TTC549 (cell line): Measurements from ENCODE around the gene ABCC3.

Experiments used
- FAIRE-seq: peaks from 2 replicates; lab custom pipeline; 2012; peaks lifted over from hg19 to GRCh38; lab: Jason Lieb, UNC

The ABCC3 gene

GRCh38 chr17:50685691-50686493 is 51.2 kb downstream of the ABCC3 start:
- FAIRE-seq: no peak

DNA sequence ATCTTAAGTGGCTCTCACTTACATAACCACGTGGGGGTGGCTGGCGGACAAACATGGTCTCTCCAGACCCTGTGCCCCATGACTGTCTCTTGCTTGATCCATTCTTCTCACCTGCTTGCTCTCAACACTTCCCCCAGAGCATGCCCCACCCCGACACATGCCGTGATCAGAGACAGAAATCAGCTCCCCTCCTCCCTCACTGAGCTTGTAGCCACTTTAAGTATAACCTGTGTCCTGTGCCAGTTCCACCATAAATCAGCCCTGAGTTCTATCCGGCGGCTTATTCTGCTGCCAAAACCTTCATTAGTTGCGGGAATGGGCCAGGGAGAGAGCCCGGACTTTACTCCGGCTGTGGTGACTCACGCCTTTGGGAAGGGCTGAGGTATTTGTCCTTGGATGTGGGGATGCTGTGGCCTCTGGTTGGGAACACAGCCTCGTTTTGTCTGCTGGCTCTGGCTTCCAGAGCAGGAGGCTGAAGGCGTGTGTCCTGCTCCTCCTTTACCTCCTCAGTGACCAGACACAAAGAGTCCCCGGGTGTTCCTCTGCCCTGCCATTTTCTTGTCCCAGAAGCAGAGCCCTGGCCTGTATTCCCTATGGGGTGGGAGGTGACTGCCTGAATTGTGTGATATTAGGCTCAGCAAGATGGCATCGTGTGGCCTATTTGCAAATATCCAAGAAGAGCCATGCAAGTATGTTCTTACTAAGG is 52.0 kb downstream of the ABCC3 start:
- FAIRE-seq: no peak

- no peak for FAIRE-seq
Measured at GRCh38 chr17:50687200-50688066, 52.8 kb downstream of the ABCC3 start.

DNA sequence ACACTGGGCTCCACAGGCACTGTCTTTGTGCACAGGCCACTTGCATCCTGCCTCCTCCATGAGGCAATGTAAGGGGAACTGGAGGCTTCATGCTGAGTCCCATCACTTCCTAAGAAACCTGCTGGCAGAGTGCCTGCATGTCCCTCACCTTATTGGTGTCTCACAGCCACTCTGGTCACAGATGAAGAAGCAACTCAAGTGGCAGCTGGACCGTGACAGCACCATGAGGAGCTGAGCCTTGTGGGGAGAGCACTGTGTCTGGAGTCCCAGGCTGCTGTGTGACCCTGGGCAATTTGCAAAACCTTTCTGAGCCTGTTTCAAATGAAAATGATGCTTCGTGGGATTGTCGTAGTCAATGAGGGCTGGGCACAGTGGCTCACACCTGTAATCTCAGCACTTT is 53.6 kb downstream of the ABCC3 start:
- no peak for FAIRE-seq

GRCh38 chr17:50689251-50689650 is 54.6 kb downstream of the ABCC3 start:
- FAIRE-seq: no peak

GRCh38 chr17:50689956-50690886 is 55.5 kb downstream of the ABCC3 start:
- FAIRE-seq: no peak

- no peak for FAIRE-seq
Measured at GRCh38 chr17:50690887-50691549, 56.3 kb downstream of the ABCC3 start.

- no peak for FAIRE-seq
Measured at GRCh38 chr17:50691550-50692447, 57.1 kb downstream of the ABCC3 start.

GRCh38 chr17:50692448-50693035 is 57.9 kb downstream of the ABCC3 start:
- FAIRE-seq: no peak

- no peak for FAIRE-seq
Measured at GRCh38 chr17:50693036-50693682, 58.5 kb downstream of the ABCC3 start.

DNA sequence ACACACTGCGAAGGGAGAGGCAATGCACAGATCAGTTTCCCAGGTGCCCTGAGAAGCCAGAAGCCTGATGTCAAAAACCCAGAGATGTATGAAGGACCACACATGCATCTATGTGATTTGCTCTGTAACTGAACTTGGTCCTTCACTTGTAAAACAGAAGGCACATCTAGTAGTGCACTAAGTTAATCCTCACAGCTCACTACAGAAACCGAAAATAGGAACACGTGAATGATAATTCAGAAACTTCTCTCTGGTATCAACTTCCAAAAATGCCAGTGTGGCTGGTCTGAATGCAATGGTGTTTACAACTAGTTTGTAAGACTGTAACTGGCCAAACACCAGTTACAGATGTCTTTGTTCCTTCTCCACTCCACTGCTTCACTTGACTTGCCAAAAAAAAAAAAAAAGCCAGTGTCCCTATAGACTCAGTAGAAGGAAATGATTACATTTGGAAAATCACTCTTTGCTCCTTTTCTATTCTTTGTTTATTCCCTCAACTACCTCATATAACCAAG is 61.7 kb downstream of the ABCC3 start:
- no peak for FAIRE-seq

DNA sequence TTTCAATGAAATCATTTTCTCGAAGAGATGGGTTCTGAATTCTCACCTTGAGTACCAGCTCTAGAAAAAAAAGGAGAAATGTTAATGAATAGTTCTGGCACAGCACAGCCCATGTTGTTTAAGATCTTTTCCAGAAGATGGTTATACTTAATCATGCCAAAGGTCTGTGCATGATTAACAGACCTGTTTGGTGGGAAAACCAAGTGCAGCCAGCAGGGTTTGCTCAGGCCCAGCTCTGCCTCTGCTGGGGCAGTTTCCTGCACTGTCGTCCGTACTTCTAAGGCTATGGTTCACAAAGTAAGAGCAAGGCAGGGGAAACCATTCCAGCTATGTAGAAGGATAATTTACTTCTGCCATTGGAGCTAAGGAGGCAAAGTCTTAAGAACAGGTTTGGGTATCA is 62.4 kb downstream of the ABCC3 start:
- FAIRE-seq: no peak

DNA sequence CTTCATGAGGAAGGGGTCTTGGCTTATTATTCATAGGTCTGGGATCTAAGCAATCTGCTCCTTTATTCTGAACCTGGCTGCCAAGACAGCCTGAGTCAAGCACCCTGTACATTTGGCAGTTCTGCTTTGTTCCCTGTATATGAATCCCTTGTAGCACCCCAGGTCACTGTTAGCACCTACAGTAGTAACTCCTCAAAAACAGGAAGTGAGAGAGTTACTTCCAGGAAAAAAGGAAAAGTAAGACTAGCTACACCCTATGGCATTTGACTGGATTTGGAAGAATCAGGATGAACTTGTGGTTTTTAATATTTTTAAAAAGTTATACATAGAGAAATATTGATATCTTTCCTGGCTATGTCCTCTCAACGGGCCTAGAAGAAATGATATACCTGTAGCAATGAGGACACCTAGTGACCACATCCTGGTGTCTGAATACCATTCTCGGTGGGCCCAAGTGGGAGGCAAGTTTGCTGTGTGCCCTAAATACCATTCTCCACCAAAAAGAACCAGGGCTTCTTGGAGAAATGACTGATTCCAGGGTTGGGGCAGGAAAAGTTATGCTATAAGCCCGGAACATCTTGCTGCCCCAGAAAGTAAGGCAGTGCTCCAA is 63.1 kb downstream of the ABCC3 start:
- no peak for FAIRE-seq

GRCh38 chr17:50699410-50699809 is 64.7 kb downstream of the ABCC3 start:
- FAIRE-seq: no peak

DNA sequence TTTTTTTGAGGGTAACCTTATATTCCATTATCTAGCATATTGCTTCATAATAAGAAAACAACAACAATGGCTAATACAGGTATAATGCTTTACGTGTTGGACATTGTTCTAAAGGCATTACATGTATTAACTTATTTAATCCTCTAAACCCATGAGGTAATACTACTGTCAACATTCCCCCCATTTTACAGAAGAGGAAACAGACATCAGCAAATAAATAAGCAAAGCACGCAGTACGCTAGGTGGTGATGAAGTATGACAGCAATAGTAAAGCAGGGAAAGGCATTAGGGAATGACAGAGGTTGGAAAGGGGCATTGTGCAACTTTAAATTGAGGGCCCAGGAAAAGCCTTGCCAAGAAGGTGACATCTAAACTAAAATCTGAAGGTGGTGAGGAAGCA is 68.5 kb downstream of the ABCC3 start:
- no peak for FAIRE-seq

GRCh38 chr17:50707289-50708049 is 72.8 kb downstream of the ABCC3 start, which contains the start of gene ANKRD40:
Gene ANKRD40, minus strand, starts transcription at chr17:50707914. Its CDS starts 260 bp downstream, at chr17:50707654.
- no peak for FAIRE-seq
